COLO668 (cell line): Measurements from ENCODE around the gene CYP46A1.
"Not testable (repeated sequence)": the region's sequence is repeated elsewhere in the genome, so short reads cannot be mapped to it uniquely, and the experiment has no call there.

Experiments used
- DNase-seq: peaks from one replicate; lab custom pipeline; 2025; ENCODE audit not compliant: unreplicated experiment; lab: John Stamatoyannopoulos, UW

Gene CYP46A1

DNA sequence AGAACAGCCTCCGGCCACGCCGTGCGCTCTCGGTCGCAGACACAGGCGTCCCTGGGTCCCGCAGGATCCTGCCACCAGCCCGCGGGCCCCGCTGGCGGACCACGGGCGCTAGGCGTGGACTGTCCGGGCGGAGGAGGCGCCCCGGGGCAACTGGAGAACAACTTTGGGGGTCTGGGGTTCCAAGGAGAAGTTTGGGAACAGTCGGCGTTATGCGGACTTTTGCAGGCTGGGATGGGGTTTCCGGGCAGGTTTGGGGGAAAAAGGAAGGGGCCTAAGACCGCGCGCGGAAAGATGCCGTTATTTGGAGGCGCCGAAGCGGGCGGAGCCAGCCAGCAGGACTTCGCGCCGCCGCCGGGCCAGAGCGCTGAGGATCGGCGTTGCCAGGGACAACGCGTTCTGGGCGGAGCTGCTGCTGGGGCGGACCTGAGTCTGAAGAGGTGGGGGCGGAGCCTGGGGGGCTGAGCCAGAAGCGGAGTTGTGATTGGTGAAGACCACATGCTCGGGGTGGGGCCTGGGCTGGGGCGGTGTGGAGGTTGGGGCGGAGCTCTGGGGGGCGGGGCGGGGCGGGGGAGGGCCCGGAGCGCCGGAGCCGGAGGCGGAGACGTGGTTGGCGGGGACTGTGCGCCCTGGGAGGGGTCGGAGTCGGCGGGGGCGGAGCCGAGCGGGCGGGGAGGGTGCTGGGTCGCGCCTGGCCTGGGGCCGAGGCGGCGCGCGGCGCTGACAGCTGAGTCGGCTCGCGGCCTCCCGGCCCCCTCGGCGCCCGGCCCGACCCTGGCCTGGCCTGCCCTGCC is at the start of gene CYP46A1:
Gene CYP46A1, plus strand, starts transcription at position 680 of the 791 bp plus-strand sequence. CDS start 120 bp downstream, outside the sequence.
- peak; percentile 100 for DNase-seq

DNA sequence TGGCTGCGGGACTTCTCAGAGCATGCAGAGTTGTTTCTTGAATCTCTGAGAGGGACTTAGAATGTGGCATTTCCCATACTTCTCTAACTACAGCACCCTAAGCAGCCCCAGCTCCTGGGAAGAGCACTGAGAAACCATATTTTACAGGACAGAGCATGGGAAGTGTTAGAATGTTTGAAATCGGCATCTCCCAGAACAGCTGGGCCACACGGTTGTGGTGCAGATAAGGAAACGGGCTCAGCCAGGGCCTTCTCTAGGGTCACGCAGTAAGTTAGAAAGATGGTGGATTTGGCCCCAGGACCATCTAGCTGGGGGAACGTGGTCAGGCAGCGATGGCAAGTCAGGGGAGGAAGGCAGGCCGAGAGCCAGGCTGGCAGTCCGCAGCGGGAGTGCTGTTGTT is 49.7 kb upstream of the CYP46A1 start:
- DNase-seq, result no peak

DNA sequence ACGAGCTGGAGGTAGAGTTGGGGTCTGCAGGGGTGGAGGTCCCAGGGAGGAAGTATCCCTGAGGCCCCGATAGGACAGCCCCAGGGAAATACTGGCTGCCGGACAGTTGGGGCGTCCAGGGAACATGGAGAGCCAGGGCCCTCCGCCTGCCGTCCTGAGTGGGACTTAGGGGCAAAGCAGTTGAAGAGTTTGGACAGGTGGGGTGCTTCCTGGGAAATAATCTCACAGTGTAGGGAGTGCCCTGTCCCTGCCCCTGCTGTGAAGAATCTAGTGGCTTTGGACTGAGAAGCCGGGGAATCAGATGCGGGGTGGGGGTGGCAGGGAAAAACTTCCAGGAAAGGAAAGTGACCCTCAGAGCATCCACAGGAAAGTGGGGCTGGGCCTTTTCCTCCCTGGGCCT is 49.0 kb upstream of the CYP46A1 start:
- no peak for DNase-seq

DNA sequence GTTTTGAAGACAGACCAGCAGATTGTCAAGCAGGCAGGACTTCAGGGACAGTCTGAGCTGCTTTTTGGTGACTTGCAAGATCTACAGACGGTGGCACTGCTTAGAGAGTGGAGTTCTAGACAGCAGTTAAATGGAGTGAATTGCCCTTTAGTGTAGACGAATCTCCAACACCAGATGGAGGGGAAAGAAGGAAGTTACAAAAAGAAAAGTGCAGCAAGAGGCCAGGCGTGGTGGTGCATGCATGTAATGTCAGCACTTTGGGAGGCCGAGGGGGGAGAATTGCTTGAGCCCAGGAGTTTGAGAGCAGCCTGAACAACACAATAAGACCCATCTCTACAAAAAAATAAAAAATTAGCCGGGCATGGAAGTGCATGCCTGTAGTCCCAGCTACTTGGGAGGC is 47.6 kb upstream of the CYP46A1 start:
- no peak for DNase-seq

DNA sequence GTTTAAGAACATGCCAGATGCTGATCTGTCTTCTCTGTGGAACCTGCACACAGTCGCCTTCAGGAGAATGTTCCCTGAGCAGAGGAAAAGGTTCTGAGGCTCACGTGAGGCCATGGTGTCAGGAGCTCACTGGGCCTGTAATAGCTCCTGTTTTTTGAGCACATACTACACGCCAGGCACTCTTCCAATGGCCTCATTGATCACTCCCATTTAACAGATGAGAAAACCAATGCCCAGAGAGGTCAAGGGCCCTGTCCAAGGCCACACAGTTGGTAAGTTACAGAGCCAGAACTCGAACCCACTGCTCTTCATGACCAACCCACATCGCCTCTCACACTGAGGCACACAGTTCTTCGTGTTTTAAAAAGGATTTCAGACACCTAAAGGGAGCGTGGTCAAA is 46.5 kb upstream of the CYP46A1 start:
- DNase-seq, result no peak

DNA sequence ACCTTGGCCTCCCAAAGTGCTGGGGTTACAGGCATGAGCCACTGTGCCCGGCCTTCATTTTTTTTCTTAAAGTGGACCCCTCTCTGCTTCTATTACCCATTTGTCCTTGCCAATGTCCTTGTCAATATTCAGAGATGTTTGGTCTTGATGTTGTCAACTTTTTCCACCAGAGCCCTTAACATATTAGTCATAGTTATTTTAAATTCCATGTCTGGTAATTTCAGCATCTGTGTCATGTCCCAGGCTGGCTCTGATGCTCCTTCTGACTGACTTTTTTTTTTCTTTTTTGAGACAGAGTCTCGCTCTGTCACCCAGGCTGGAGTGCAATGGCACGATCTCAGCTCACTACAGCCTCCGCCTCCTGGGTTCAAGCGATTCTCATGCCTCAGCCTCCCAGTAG is 41.3 kb upstream of the CYP46A1 start:
- not testable (repeated sequence) for DNase-seq

DNA sequence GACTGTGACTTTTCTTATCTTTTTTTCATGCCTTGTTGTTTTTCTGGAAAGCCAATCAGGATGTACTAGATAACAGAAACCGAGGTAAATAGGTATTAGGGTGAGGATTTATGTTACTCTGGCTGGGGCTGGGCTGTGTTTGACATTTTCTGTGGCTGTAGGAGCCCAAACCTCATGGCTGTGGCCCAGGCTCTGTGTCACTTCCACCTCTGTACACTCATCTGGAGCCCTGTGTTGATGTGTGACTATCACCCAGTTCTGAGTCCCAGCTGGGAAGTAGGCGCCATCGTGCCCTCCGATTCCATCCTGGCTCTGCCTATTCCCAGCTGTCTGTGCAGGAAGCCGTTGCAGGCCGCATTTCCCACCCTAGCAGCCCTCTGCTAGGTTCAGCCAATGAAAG is 40.8 kb upstream of the CYP46A1 start:
- no peak for DNase-seq

DNA sequence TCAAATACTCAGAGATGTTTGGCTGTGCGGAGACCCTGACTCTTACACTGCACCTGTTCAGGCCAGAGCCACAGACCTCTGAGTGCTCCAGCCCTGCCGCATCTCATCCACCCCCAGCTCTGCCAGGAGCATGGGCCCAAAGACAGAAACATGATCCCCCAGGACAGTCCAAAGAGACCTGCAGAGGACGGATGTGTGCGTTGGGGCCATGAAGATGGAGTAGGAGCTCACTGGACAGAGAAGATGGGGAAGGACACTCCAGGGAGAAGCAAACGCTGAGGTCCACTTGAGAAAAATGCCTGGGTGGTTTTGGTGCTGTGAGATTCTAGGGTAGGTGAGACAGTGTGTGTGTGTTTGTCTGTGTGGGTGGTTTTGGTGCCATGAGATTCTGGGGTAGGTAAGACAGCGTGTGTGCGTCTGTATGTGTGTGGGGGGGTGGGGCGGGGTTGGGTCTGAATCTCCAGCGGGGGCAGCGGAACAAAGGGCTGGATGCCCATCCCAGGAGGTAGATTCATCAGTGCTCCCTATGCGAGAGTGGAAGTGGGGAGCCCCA is 40.0 kb upstream of the CYP46A1 start:
- no peak for DNase-seq

DNA sequence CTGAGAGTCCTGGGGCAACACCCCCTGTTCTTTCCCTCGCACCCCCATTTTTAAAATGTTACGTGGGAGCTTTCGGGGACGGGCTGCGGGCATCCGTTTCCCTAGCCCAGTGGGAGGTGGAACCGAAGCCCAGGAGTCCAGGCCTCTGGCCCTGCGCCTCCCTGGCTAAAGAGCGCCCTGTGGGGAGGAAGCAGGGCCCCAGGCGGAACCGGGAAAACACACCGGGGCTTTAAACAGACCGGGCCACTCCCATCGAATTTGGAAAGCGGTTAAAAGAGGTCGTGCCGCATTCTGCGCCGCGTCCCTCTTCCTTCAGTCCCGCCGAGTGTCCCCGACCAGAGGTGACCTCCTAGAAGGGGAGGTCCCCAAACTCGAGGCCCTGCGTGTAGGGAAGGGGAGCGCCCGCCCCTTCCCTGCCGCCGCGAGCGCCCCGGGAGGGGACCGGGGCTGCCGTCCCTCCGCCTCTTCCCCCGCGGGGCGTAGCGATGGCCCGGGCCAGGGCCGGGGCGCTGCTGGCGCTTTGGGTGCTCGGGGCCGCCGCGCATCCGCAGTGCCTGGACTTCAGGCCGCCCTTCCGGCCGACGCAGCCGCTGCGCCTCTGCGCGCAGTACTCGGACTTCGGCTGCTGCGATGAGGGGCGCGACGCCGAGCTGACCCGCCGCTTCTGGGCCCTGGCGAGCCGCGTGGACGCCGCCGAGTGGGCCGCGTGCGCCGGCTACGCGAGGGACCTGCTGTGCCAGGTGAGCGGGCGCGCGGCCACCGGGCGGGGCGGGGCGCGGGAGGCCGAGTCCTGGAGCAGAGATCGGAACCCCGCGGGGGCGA is 39.2 kb upstream of the CYP46A1 start, which contains the start of gene HHIPL1:
Gene HHIPL1, plus strand, starts transcription at position 407 of the 822 bp plus-strand sequence. Its CDS starts 79 bp downstream, at position 486.
- DNase-seq, result peak; percentile 39

DNA sequence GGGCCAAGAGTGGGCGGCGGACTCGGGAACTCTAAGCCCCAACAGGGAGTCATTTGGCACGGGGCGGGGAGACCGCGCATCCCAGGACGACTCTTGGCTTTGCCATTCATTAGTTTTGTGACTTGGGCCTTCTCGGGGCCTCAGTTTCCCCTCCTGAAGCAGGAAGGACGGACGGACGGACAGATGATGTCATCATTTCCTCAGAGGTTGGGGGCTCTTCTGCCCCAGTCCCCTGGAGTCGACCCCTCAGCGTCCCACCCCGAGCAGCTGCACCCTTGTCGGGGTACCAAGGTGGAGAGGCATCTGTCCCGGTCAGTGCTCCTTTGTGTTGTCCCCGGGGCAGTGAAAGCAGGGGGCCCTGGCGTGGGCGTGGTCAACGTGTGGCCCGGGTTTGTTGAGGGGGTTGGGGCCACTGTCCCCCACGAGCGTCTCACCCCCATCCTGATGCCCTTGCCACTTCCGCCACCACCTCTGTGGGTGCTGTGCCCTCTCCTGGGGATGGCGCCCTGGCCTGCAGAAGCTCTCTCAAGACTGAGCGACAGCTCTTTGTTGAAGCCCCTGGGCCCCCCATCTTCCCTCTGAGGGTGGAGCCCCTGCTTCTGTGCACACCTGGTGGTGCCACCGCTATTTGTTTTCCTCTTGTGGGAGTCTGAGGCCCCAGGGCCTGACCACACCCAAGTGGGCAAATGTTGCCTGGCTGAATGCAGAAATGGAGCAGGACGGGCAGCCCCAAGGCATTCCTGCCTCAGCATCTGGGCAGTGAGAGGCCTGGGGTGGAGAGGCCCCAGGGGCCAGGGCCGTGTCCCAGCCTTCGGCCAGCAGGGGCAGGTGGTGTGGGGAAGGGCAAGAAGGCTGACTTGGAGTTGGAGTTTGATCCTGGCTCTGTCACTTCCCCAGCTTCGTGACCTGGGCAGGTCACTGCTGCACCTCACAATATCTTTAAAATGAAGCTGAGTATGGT is 38.3 kb upstream of the CYP46A1 start:
- peak; percentile 28 for DNase-seq

DNA sequence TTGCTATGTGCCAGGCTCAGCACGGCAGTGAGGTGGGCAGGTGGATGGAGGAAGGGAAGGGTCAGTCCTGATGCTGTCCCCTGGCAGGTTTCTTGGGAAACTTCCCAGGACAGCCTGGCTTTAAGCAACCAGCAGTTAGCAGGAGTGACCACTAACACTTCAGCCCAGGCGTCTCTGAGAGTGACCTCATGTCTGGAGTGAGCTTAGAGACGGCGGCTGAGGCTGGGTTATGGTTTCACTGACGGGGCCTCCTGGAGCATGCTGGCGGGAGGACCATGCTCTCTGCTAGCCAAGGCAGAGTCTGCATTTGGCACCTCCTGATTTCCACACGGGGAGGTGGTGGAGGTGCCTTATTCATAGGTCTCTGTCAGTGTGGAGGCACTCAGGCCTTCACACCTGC is 36.7 kb upstream of the CYP46A1 start:
- no peak for DNase-seq

DNA sequence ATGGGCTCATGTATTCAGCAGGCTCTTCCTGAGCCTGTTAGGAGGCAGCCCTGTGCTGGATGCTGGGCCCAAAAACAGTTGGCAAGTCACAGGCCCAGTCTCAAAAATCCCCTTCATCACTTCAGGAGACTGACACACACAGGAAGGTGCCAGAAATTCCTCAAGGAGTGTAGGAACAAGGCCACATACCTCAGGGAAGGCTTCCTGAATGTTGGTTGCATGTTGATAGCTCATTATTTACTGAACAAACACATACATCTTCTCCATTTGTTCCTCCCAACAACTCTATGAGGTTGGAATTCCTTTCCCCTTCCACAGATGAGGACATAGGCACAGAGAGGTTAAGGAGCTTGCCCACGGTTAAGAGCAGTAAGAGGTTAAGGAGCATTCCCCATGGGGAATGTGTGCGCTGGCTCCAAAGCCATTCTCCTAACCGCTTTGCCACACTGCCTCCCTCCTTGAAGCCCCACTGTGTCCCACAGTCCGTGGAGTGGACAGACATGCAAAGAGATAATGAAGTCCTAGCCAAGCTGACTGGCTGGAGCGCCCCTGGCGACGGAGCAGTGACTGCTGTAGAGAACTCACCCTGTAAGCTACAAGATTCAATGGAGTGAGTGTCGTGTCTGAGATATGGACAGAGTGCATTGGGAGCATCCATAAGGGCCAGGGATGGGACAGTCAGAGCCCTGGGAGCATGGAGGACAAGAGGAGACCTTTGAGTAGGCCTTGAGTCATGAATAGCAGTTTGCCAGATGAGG is 35.9 kb upstream of the CYP46A1 start:
- no peak for DNase-seq

DNA sequence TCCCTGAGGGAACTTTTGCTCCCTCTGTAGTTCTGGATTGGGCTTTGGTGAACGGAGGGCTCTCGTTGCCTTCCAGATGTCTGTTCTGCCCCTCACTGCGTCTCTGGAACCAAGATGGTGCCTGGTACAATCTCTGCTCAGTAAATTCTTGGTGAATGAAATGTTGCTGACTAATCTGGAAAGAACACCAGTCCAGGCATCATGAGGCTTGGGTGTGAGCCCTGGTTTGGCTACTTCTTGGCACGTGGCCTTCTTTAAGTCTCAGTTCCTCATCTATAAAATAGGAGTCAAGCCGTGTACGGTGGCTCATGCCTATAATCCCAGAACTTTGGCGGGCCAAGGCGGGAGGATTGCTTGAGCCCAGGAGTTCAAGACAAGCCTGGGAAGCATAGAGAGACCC is 34.9 kb upstream of the CYP46A1 start:
- no peak for DNase-seq

DNA sequence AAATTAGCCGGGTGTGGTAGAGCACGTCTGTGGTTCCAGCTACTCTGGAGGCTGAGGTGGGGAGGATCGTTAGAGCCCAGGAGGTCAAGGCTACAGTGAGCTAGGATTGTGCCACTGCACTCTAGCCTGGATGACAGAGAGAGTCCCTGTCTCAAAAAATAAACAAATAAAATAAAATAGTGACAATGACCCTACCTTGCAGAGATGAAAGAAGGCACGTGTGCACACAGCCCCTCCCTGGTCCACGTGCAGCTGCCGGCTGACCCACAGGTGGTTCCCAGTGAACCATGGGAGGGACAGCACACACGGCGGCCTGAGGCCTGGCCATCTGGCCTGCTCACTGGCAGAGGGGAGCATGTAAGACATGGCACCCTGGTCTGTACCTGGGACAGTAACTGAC is 34.5 kb upstream of the CYP46A1 start:
- peak; percentile 13 for DNase-seq

DNA sequence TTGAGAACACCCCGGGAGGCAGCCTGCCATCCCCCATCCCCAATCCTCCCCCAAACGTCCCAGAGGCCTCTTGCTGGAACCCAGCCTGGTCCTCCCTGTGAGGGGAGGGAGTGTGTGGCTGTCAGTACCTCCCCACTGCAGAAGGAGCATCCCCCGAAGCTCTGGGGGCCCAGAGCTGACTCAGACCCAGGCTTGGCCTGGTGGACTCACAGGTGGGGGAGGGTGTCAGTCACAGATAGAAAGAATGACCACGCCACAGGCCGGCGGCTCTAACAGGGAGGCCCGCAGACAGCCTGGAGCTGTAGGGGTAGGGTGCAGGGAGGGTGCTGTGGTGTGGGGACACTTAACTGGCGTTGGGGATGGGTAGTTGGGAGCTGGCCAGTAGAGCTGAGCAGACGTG is 33.9 kb upstream of the CYP46A1 start:
- no peak for DNase-seq

DNA sequence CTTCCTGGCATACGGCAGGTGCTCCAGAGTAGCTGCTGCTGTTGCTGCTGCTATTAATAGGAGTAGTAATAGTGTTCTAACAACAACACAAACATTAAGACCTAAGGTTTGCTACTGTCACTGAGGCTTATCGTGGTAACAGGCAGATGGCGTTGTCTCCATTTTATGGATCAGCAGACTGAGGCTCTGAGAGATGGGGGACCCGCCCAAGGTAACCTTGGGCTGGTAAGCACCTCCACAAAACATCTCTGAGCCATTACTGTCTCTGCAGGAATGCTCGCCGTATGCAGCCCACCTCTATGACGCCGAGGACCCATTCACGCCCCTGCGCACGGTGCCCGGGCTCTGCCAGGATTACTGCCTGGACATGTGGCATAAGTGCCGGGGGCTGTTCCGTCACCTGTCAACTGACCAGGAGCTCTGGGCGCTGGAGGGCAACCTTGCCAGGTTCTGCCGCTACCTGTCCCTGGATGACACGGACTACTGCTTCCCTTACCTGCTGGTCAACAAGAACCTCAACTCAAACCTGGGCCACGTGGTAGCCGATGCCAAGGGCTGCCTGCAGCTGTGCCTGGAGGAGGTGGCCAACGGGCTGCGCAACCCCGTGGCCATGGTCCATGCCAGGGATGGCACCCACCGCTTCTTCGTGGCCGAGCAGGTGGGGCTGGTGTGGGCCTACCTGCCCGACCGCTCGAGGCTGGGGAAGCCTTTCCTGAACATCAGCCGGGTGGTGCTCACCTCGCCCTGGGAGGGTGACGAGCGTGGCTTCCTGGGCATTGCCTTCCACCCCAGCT is 31.9 kb upstream of the CYP46A1 start:
- DNase-seq, result no peak

DNA sequence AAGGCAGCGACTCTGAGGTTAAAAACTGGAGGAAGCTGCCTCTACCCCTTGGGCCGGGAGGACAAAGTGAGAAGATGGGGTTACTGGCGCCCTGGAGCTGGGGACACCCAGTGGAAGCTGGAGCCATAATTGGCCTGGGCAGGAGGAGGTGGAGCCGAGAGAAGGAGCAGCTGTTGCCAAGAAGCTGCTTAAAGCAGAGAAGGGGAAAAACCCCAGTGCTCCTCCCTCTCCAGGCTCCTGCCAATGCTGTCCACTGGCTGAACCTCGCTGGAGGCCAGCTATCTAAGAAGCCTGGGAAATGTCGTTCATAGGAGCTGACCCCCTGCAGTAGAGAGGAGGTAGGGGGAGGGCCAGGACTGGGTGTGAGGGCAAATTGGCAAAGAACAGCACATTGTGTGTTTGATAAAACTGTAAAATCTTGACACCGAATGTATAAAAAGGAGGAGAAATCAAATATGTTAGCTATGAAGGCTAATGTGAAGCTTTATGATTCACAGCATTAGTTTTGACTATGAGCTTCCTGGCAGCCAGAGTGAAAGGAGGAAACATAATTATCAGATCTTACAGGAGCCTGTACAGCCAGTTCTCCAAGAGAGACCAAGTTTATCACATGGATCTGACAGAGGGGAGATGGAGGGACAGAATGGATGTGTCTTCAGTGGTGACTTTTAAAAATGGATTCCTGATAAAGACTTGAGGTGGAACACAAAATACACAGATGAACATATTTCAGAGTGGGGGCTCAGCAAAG is 29.7 kb upstream of the CYP46A1 start:
- no peak for DNase-seq

DNA sequence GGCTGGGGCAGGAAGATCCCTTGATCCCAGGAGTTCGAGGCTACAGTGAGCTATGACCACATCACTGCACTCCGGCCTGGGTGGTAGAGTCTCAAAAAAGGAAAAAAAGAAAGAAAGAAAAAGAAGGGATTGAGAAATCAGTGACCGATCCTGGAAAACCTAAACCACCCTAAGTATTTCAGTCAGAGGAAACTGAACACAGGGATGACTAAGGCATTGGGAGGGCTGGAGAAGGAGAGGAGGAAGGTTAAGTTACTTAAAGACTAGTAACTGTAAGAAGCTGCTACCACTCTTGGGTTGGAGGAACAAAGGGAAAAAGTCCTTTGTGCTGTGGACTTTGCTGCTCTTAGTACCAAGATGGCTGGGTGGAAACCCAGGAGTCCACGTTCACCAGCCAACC is 28.6 kb upstream of the CYP46A1 start:
- no peak for DNase-seq
